Measurements from ENCODE around the gene SFT2D3. TPM values are rescaled to one million over a fixed set of nuclear protein-coding genes. Genes with fewer than 3 reads are reported as not detected.

Gene SFT2D3
- polyA plus RNA-seq, 1 donor = not detected

DNA sequence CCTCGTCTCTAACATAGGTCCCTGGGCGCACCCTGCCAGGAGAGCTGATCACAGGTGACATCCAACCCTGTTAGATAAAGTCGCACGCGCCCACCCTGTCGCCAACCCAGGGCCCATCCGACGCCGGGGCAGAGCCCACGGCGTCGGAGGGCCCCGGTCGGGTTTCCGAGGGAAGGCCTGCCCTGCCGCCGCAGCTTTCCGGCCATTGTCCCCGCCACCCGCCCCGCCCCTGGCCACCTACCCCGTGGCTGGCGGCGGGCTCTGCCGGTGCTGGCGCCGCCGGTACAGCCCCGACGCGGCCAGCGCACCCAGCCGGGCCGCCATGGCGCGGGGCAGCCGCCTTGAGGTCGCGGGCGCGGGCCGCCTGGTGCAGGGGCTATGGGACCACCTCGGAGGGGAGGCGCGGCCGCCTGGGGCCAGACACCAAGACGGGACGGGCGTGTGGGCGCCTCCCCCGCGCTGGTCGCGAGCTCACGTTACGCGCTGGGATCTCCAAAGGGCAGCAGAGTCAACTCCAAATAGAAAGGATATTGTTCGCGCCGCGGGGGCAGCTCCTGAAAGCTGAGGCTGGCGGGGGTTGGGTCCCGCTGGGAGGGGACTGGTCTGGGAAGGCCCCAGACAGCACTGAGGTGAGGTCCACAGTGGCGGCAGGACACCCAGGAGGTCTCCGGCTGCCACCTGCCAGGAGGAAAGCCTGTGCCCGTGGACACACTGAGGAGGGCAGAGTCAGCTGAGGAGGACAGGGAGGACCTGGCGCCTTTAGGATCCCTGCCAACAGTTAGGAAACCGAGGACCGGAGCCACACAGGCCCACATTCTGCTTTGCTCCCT lies 37.0 kb upstream of the SFT2D3 start:
- DNase-seq (ENCODE audit: low read depth) = no peak

- no peak for DNase-seq (ENCODE audit: low read depth)
Measured at GRCh38 chr2:127664895-127665225, 36.4 kb upstream of the SFT2D3 start.

DNA sequence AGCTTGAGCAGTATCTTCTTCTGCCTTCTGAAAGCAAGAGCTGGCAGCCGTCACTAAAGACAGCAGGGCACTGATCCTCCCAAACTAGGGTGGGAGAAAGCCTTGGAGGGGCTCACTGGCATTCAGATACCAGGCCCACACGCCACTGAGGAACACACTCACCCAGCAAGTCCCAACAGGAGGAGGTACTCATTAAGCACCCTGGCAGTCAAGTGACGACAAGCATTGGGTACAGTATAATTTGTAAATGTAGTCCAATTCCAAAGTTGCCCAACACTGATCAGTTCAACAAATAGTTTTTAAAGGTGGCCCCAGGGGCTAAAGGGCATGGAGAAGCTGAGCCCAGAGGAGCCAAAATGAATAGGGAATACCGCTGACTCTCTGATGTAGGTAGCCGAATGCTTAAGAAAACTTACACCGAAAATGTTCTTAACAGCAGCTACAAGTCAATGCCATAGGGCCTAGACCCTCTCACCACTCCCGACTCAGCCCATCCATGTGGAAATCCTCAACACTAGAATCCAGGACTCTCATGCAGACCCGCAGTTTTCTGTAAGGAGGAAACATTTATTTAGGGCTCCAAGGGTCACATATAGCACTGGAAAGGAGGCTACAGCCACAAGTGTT lies 35.9 kb upstream of the SFT2D3 start:
- DNase-seq (ENCODE audit: low read depth) = no peak

- no peak for DNase-seq (ENCODE audit: low read depth)
Measured at GRCh38 chr2:127669056-127669455, 32.2 kb upstream of the SFT2D3 start.

- DNase-seq (ENCODE audit: low read depth) = no peak
Measured at GRCh38 chr2:127670055-127670956, 31.0 kb upstream of the SFT2D3 start.

DNA sequence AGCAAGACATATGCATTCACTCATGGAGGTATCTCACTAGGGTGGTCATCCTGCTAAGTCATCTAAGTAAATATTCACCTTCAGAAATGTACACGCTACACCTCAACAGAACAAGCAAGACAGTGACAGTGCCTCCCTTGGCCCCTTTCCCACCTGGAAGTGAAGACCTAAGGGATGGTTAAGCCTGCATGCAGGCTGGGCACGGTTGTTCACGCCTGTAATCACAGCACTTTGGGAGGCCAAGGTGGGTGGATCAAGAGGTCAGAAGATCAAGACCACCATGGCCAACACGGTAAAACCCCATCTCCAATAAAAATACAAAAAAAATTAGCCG lies 30.4 kb upstream of the SFT2D3 start:
- no peak for DNase-seq (ENCODE audit: low read depth)

DNA sequence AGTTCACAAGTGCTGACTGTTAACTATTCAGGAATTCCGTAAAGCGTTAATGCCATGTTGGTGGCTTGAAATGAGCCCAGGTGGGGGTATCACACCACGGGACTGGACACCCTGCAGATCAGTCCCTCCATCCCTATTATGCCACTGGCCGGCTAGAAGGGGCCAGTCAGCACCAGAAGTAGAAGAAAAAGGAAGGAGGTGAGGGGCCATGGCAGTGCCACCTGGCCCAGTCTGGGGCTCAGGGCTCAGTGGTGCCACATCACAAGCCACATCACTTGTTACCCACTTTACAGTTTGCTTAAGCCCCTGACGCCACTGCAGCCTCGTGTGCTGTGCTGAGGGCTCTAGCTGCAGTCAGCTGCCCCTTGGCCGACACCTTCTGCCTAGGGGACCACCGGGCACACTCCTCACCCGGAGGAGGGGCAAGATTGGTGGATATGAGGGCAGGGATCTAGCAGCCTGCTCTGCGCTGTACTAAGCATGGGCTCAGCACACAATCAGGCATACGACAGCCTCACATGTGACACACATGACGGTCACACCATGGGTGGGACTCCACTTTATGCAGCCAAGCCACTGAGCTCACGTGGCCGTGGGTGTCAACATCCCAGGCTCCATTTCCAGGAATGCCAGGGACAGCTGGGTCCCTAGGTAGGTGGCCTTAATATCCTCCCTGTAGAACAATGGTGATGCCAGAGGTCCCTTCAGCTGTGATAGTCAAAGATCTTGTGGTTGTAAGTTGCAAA lies 29.6 kb upstream of the SFT2D3 start:
- no peak for DNase-seq (ENCODE audit: low read depth)

- no peak for DNase-seq (ENCODE audit: low read depth)
Measured at GRCh38 chr2:127672341-127673224, 28.7 kb upstream of the SFT2D3 start.

DNA sequence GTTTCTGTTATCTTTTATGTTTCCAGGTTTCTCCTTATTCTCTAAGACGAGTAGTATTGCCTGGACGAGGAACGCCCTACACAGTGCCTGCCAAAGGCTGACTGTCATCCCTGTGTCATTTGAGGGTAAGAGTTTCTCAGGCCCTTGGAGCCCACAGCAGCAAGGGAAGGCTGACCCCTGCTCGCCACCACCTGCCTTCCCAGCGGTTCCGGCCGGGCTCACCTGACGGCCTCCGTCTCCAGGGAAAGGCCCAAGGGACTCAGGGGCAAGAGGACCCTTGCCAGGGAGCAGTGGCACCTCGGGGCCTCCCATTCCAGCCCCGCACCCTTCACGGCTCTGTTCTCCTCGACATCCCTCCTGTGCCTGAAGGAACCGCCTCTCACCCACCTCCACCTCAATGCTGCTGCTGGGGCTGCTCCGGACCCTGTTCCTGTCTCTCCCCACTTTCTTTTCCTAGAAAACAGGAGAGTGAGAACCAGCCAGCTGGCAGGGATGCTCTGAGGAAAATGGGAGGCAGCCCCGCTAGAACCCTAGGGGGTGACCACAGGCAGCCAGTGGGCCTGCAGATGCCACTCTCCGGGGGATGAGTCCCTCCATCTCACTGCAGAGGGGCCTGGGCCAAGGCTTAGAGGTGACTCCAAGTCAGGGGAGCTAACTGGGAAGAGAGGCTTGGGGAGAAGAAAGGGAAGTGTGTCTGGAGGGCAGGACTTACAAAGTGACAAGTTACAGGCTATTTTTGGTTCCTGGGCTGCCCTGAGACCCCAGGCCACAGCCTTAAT lies 27.8 kb upstream of the SFT2D3 start:
- no peak for DNase-seq (ENCODE audit: low read depth)

- DNase-seq (ENCODE audit: low read depth) = no peak
Measured at GRCh38 chr2:127674241-127675209, 26.8 kb upstream of the SFT2D3 start.

DNA sequence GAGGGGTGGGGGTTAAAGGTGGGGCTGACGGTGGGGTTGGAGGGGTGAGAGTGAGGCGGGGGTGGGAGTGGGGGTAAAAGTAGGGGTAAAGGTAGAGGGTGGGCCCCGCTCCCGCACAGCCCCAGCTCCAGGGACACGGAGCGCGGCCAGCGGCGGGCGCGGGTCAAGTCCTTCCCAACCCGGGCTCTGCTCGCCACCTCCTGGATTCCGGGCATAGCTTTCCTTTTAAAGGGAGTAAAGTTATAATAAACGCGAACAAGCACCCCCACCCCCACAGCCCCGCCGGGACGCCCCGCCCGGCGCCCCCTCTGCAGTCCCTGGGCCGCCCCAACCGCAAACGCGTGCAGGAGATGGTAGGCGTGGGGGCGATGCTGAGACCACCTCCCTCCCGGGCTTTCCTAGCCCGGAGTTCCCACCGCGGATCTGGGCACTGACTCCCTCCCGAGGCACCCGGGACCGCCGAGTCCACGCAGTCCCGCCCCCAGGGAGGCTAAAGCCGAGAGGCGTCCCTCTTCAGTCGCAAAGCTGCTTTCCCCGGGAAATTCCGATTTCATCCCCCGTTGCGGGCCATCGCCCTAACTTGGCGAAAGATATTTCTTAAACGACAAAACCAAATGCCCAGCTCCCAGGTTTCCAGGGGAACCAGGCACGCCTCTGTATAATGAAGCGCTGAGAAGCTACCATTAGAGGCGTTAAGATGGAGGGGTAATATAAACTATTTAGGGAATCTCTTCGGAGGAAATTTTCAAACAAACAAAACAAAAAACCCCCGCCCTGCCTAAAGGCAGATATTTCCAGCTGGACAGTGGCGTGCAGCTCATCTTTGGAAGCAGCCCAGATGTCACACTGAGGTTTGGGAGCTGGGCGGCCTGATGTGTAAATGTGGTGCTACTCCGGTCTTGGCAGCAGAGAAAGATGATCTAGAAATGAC lies 25.7 kb upstream of the SFT2D3 start, which contains the start of gene LIMS2:
LIMS2 (minus strand) TSS at position 200 of the 931 bp plus-strand sequence. CDS start 506 bp downstream, outside the sequence.
- no peak for DNase-seq (ENCODE audit: low read depth)

DNA sequence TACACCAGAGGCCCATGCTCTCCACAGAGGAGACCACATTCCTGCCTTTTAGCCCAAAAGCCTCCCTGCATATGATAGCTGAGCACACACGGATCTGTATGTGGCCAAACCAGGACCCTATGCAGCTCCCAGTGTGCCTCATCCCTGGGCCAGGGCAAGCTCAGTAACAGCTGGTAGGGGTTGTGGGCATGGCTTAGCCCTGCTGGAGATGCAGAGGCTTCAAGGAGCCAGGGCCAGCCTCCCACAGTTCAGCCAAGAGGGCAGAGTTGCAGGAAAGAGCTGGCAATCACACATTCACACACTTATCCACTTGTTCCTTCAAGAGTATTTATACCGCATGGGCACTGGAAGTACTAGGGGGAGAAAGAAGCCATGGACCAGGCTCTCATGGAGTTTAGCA lies 24.4 kb upstream of the SFT2D3 start:
- DNase-seq (ENCODE audit: low read depth) = no peak

DNA sequence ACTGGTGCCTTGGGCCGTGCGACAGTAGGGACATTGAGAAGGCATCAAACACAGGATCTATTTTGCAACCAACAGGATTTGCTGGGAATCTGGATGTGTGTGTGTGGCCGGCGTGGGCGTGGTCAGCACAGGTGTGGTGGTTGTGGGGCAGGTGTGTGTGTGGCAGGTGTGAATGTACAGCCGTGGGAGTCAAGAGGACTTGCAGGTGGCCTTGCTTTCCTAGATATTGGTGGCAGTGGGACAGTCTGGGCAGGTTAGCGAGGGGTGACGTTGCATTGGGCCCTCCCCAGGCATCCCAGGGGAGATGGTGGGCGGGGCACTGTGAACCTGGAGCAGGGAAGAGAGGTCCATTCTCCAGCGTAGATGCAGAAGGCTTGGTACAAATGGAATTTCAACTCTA lies 22.8 kb upstream of the SFT2D3 start:
- no peak for DNase-seq (ENCODE audit: low read depth)

DNA sequence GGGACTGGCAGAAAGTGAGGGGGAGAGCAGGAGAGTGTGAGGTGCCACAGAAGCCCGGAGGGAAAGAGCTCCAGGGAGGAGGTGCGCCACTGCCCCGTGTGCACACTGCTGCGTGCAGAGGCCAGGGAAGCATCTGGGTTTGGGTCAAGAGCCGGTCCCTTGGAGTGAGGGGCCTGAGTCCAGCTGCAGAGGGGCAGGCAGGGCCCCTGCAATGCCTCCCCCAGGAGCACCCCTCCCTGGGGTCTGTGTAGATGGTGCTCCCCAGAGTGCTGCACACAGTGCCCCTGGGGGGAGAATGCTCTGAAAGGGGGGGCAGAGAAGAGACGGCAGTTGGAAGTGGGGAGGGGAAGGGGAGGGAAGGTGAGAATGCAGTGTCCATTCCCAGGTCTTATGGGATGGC lies 22.3 kb upstream of the SFT2D3 start:
- DNase-seq (ENCODE audit: low read depth) = no peak

- DNase-seq (ENCODE audit: low read depth) = no peak
Measured at GRCh38 chr2:127679680-127680361, 21.5 kb upstream of the SFT2D3 start.

DNA sequence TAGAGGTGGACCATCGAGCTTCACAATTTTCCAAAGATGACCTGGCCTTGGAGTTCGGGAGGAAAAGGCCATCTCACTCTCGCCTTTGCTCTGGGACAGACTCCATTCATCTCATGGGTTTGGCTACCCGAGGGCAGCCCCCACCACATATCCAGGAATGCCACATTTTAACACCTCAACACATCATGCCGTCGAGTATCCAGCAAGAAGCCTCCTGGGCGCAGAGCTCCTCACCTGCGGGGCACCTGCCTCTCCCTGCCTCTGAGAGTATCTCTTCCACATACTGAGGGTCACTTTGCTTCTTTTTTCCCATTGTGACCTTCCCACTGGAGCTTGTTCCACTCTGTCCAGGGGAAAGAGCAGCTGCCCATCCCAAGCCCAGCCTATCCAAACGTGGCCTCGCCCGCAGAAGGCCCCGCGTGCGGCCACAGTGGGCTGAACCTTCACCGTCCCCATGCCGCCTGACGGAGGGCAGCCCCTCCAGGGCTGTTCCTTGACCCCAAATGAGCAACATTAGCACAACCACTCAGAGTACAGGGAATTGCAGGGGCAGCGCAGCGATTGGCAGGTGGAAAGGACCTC lies 20.5 kb upstream of the SFT2D3 start:
- DNase-seq (ENCODE audit: low read depth) = no peak
